H1 (cell line): ENCODE data around the gene ISOC2. TPM values are rescaled to one million over a fixed set of nuclear protein-coding genes. Genes with fewer than 3 reads are reported as not detected.

ENCODE experiments used
- CTCF ChIA-PET: fragments of 300-600 bp; sonication (Branson Sonifier 250); formaldehyde crosslinking; loops from one replicate; lab custom pipeline; 2021; ENCODE audit not compliant: partially characterized antibody; lab: Charles Lee
- POLR2A ChIA-PET: fragments of 300-600 bp; sonication (Branson Sonifier 250); formaldehyde crosslinking; loops from one replicate; lab custom pipeline; 2021; ENCODE audit warnings: inconsistent platforms; ENCODE audit not compliant: partially characterized antibody; lab: Charles Lee
- DNase-seq, 2 experiments: peaks; one replicate each; pipeline versions ENCODE4 v3.0.0 to v3.0.0-alpha.2; 2010 to 2022; ENCODE audit warnings: low spot score in 2 of 2, low read depth in 1 of 2, mixed read lengths in 1 of 2
- FAIRE-seq: peaks from 2 replicates; lab custom pipeline; 2011; peaks lifted over from hg19 to GRCh38; lab: Jason Lieb, UNC
- H2AFZ ChIP-seq: 2 replicates; pipeline ENCODE4 v1.8.1; 2012; ENCODE audit warnings: low read length, inconsistent platforms
- H2AK5ac ChIP-seq: 2 replicates; pipeline ENCODE4 v1.6.1; 2013; ENCODE audit warnings: low read depth, low read length
- H2BK120ac ChIP-seq: replicated peaks from 2 replicates; pipeline ENCODE3; 2013; ENCODE audit warnings: low read depth, low read length, inconsistent platforms
- H2BK12ac ChIP-seq: 2 replicates; pipeline ENCODE4 v1.6.1; 2013; ENCODE audit warnings: low read depth, low read length
- H2BK15ac ChIP-seq: 2 replicates; pipeline ENCODE4 v1.6.1; 2013; ENCODE audit warnings: low read length
- H2BK20ac ChIP-seq: 2 replicates; pipeline ENCODE4 v1.6.1; 2013; ENCODE audit warnings: low read length
- H2BK5ac ChIP-seq: 2 replicates; pipeline ENCODE4 v1.6.1; 2013; ENCODE audit warnings: low read depth, low read length
- H3K14ac ChIP-seq: 2 replicates; pipeline ENCODE4 v1.6.1; 2013; ENCODE audit warnings: inconsistent platforms; ENCODE audit not compliant: insufficient read length
- H3K18ac ChIP-seq: 2 replicates; pipeline ENCODE4 v1.6.1; 2013; ENCODE audit warnings: low read length; ENCODE audit errors: extremely low read depth
- H3K23ac ChIP-seq: 2 replicates; pipeline ENCODE4 v1.6.1; 2013; ENCODE audit warnings: inconsistent platforms; ENCODE audit not compliant: insufficient read length
- H3K23me2 ChIP-seq: 2 replicates; pipeline ENCODE4 v1.6.1; 2013; ENCODE audit warnings: low read depth, low read length
- H3K27ac ChIP-seq: 2 replicates; pipeline ENCODE4 v1.6.1; 2011; ENCODE audit warnings: low read depth, low read length, inconsistent platforms
- H3K27me3 ChIP-seq, 4 experiments: replicated peaks in 1 of 4; 1 replicate in 1 of 4; 2 replicates in 3 of 4; pipeline versions ENCODE4 v1.6.1 to v1.8.1; 2011 to 2013; ENCODE audit warnings: low read length in 3 of 4, mild to moderate bottlenecking in 3 of 4, inconsistent platforms in 2 of 4, mixed read lengths in 2 of 4, moderate library complexity in 1 of 4; ENCODE audit not compliant: control insufficient read depth in 3 of 4, insufficient read depth in 3 of 4; ENCODE audit errors: extremely low read depth in 1 of 4
- H3K36me3 ChIP-seq, 4 experiments: 2 replicates each; pipeline versions ENCODE4 v1.6.1 to v1.8.1; 2011 to 2013; ENCODE audit warnings: mild to moderate bottlenecking in 4 of 4, low read length in 3 of 4, moderate library complexity in 2 of 4, control low read depth in 1 of 4, inconsistent platforms in 1 of 4; ENCODE audit not compliant: insufficient read depth in 4 of 4, control insufficient read depth in 2 of 4
- H3K4ac ChIP-seq: replicated peaks from 2 replicates; pipeline ENCODE3; 2013; ENCODE audit warnings: low read length, low read depth, mixed read lengths, inconsistent platforms; ENCODE audit not compliant: insufficient read length
- H3K4me1 ChIP-seq, 4 experiments: replicated peaks in 1 of 4; 1 replicate in 1 of 4; 2 replicates in 3 of 4; pipeline versions ENCODE4 v1.6.1 to v1.8.1; 2011 to 2013; ENCODE audit warnings: low read length in 3 of 4, inconsistent platforms in 2 of 4, mixed read lengths in 1 of 4; ENCODE audit not compliant: insufficient read depth in 4 of 4, control insufficient read depth in 3 of 4
- H3K4me2 ChIP-seq, 2 experiments: 2 replicates each; pipeline versions ENCODE4 v1.6.1 to v1.8.1; 2011 to 2013; ENCODE audit warnings: low read depth in 2 of 2, low read length in 2 of 2, control low read depth in 1 of 2, inconsistent platforms in 1 of 2, mild to moderate bottlenecking in 1 of 2; ENCODE audit not compliant: insufficient read depth in 1 of 2
- H3K4me3 ChIP-seq, 4 experiments: fragments of 200-600, 300-600 bp in 1 of 4; sonication (generic), shearing (Covaris generic), sonication (Bioruptor Twin) in 1 of 4; 2 replicates each; pipeline versions ENCODE4 v1.5.1 to v1.8.1; 2011 to 2016; ENCODE audit warnings: low read length in 4 of 4, low read depth in 3 of 4, control low read depth in 2 of 4, inconsistent platforms in 2 of 4, mild to moderate bottlenecking in 2 of 4, mixed read lengths in 1 of 4, moderate library complexity in 1 of 4; ENCODE audit not compliant: insufficient read depth in 2 of 4; ENCODE audit errors: extremely low read depth in 1 of 4
- H3K56ac ChIP-seq: replicated peaks from 2 replicates; pipeline ENCODE3; 2013; ENCODE audit warnings: low read depth, mild to moderate bottlenecking, mixed read lengths, low read length, inconsistent platforms; ENCODE audit not compliant: insufficient read length
- H3K79me1 ChIP-seq: 2 replicates; pipeline ENCODE4 v1.6.1; 2013; ENCODE audit warnings: low read depth, low read length, control low read depth
- H3K79me2 ChIP-seq, 2 experiments: 2 replicates each; pipeline versions ENCODE4 v1.6.1 to v1.8.1; 2012 to 2013; ENCODE audit warnings: low read length in 2 of 2, mild to moderate bottlenecking in 2 of 2, inconsistent platforms in 1 of 2; ENCODE audit not compliant: insufficient read depth in 2 of 2, control insufficient read depth in 1 of 2
- H3K9ac ChIP-seq, 4 experiments: replicated peaks in 1 of 4; 1 replicate in 1 of 4; 2 replicates in 3 of 4; pipeline versions ENCODE4 v1.6.1 to v1.8.1; 2011 to 2013; ENCODE audit warnings: low read depth in 3 of 4, low read length in 3 of 4, control low read depth in 2 of 4, mild to moderate bottlenecking in 2 of 4, moderate library complexity in 2 of 4, inconsistent platforms in 1 of 4; ENCODE audit errors: extremely low read depth in 1 of 4
- H3K9me3 ChIP-seq, 2 experiments: 2 replicates each; pipeline versions ENCODE4 v1.6.1 to v1.8.1; 2012 to 2013; ENCODE audit warnings: mild to moderate bottlenecking in 2 of 2, moderate library complexity in 2 of 2, control low read depth in 1 of 2, inconsistent platforms in 1 of 2, low read depth in 1 of 2, low read length in 1 of 2, mixed read lengths in 1 of 2; ENCODE audit not compliant: insufficient read depth in 2 of 2
- H4K20me1 ChIP-seq, 2 experiments: replicated peaks in 1 of 2; 2 replicates each; pipeline versions ENCODE3 to v1.8.1; 2011 to 2013; ENCODE audit warnings: inconsistent platforms in 2 of 2, low read length in 2 of 2, mild to moderate bottlenecking in 1 of 2; ENCODE audit not compliant: insufficient read depth in 2 of 2, control insufficient read depth in 1 of 2
- H4K5ac ChIP-seq: 2 replicates; pipeline ENCODE4 v1.6.1; 2013; ENCODE audit warnings: low read length, low read depth, mixed read lengths, inconsistent platforms; ENCODE audit not compliant: insufficient read length
- H4K8ac ChIP-seq: 2 replicates; pipeline ENCODE4 v1.8.0; 2013; ENCODE audit warnings: mild to moderate bottlenecking, moderate library complexity, low read length, inconsistent platforms; ENCODE audit not compliant: insufficient read depth; ENCODE audit errors: extremely low read depth
- H4K91ac ChIP-seq: replicated peaks from 2 replicates; pipeline ENCODE3; 2013; ENCODE audit warnings: low read length, mixed read lengths, inconsistent platforms; ENCODE audit not compliant: insufficient read length
- BACH1 ChIP-seq: IDR thresholded peaks from 2 replicates; pipeline ENCODE4 v1.6.1; 2012; ENCODE audit warnings: low read length, improper control_type of control experiment
- FOSL1 ChIP-seq: IDR thresholded peaks from 2 replicates; pipeline ENCODE4 v1.6.1; 2011; ENCODE audit warnings: mild to moderate bottlenecking, low read depth, low read length, moderate library complexity; ENCODE audit not compliant: insufficient read depth
- JUN ChIP-seq: IDR thresholded peaks from 2 replicates; pipeline ENCODE4 v1.6.1; 2011; ENCODE audit warnings: low read depth, mild to moderate bottlenecking, improper control_type of control experiment, low read length
- SUZ12 ChIP-seq: fragments of 200-600 bp; sonication (generic); IDR thresholded peaks from 2 replicates; pipeline ENCODE4 v1.6.1; 2012; ENCODE audit warnings: mild to moderate bottlenecking, inconsistent platforms, low read length, moderate library complexity, mixed read lengths
- TBP ChIP-seq: IDR thresholded peaks from 2 replicates; pipeline ENCODE4 v1.6.1; 2011; ENCODE audit warnings: low read depth, low read length, improper control_type of control experiment
- WGBS, 2 experiments: shearing (Covaris generic) in 1 of 2; methylation state at CpG; one replicate each; pipeline versions ENCODE4 v1.1.6 to v1.1.7; 2013 to 2015; ENCODE audit warnings: low lambda C conversion rate in 2 of 2, mixed read lengths in 2 of 2, inconsistent platforms in 1 of 2, low coverage in 1 of 2, missing lambda C conversion rate in 1 of 2; ENCODE audit not compliant: insufficient replicate concordance in 2 of 2, insufficient coverage in 1 of 2, insufficient read length in 1 of 2; ENCODE audit errors: extremely low coverage in 1 of 2, missing lambda C conversion rate in 1 of 2; 5-methylcytosine and 5-hydroxymethylcytosine counted together
- polyA plus RNA-seq, 7 experiments: library from polyadenylated mRNA; depleted of rRNA in 3 of 7; stranded (reverse) in 5 of 7; unstranded in 2 of 7; fragments of >200 nt in 5 of 7; fragments of 200-250 nt in 2 of 7; gene quantifications; 1 replicate in 5 of 7; 2 replicates in 1 of 7; 4 replicates in 1 of 7; pipeline versions ENCODE4 v1.2.1 to v1.2.3, GENCODE V29; 2011 to 2013; ENCODE audit warnings: missing spikeins in 2 of 7, mixed read lengths in 2 of 7
- total RNA-seq: library from RNA; stranded (reverse); fragmentation: NEBNext Ultra II Directional; extraction: Animal tissue kit (Norgen Biotek cat#: 25700); gene quantifications from 2 replicates; pipeline ENCODE4 v1.2.1, GENCODE V29; 2021

Gene ISOC2
- total and polyA plus RNA-seq, 2 of the 8 experiments (the other 6 are each of a cell fraction or from before 2014, with no cell fraction given), result 96.9 to 152 TPM

DNA sequence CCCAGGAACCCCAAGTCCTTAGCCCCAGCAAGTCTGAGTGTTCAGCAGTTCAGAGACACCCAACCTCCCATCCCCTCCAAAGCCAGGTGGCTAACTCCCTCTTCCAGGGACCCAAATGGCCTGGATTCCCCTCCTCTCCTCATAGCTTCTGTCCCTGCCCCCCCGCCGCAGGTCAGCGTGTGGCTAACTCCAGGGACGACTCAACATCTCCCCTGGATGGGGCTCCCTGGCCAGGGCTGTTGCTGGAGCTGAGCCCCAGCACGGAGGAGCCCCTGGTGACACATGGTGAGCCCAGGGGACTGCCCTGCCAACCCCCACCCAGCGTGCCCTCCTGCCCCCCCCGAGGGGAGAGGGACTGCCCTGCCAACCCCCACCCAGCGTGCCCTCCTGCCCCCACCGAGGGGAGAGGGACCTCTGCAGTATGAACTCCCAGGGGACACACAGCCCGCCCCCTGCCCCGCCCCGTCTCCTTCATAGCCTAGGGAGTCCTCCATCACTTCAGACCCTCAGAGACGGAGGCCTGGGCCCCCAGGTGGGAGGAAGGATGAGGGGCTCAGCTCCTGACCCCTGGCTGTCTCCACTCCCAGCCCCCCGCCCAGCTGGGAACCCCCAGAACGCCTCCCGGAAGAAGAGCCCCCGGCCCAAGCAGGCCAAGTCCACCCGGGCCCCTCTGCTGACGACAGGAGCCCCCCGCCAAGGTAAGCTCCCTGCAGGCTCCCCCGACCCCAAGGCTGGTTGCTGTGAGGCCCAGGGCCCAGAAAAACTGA is 28.5 kb upstream of the ISOC2 start:
- Histone ChIP-seq H3K9me3 (no peaks in the 10 kb centered on the region), H3K27me3 (no peaks in the 10 kb centered on the region; a peak in 2 of 7 replicates), H3K56ac (no peak overlapping the region), H3K23me2 (peaks cover 7% of the 10 kb centered on the region), H3K4me2 (peak overlapping the region; percentile 53 to 75; a peak in 3 of 4 replicates), H3K23ac (no peak overlapping the region), H2BK120ac (no peak overlapping the region), H3K4me3 (peak overlapping the region in 1 of 4 experiments; percentile 57; a peak in 1 of 8 replicates), H4K5ac (no peak overlapping the region), H2AK5ac (no peak overlapping the region), H3K36me3 (no peaks in the 10 kb centered on the region; a peak in 1 of 8 replicates), H4K91ac (peak overlapping the region; percentile 81), H3K9ac (no peak overlapping the region; a peak in 2 of 7 replicates), H3K14ac (peak overlapping the region; percentile 61), H2BK5ac (0 out of 2 replicates have a peak overlapping the region, but pooled peaks have one; percentile 71), H3K79me1 (peaks cover 4% of the 10 kb centered on the region; the same call in 1 of the 2 replicates), H2BK20ac (no peak overlapping the region), H2AFZ (no peak overlapping the region), H3K18ac (peak overlapping the region; percentile 78), H2BK12ac (peak overlapping the region; percentile 84; the same call in 1 of the 2 replicates), H3K27ac (no peak overlapping the region), H3K4ac (no peak overlapping the region), H2BK15ac (no peak overlapping the region; the same call in 1 of the 2 replicates), H3K79me2 (peaks cover 0 to 5% of the 10 kb centered on the region in 2 experiments; a peak in 1 of 4 replicates), H4K20me1 (peaks cover 0 to 4% of the 10 kb centered on the region in 2 experiments), H4K8ac (peak overlapping the region; percentile 71; the same call in 1 of the 2 replicates), H3K4me1 (peaks cover 0 to 46% (median 31%) of the 10 kb centered on the region in 4 experiments; a peak in 6 of 7 replicates)
- no peak for FAIRE-seq
- POLR2A ChIA-PET, result interaction anchor here (0.8 to 7.5 kb wide), 6 partner anchors 8 to 110 kb away, joined by 3 to 57 read pairs (median 4); partner anchors contain the start of genes FIZ1, UBE2S and ZNF628
- CTCF ChIA-PET, result interaction anchor here (0.7 to 1.9 kb wide), 6 partner anchors 8 to 197 kb away, joined by 3 to 7 read pairs (median 4); no protein-coding TSS in a partner anchor
- WGBS, 2 experiments, result 64% methylated on average over 9 of the region's 21 CpGs; no CpG with 5 or more reads in 1 of the 2 experiments
- no peak for DNase-seq
- no peak for TF ChIP-seq TBP
- no peak for TF ChIP-seq JUN
- no peak for TF ChIP-seq BACH1
- TF ChIP-seq FOSL1, result no peak
- no peak for TF ChIP-seq SUZ12
